ENCODE results near the gene ADK.

ADK gene

DNA sequence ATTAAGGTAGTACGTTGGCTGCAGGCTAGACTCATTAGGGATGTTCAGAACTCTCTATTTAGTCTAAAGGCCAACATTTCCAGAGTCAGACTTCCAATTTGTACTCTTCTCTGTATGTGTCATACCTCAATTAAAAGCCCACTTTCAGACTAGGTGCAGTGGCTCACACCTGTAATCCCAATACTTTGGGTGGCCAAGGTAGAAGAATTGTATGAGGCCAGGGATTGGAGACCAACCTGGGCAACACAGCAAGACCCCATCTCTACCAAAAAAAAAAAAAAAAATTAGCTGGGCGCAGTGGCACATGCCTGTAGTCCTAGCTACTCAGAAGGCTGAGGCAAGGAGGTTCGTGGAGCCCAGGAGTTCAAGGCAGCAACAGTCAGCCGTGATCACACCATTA lies 484.6 kb downstream of the ADK start:
- DNase-seq, result no peak

DNA sequence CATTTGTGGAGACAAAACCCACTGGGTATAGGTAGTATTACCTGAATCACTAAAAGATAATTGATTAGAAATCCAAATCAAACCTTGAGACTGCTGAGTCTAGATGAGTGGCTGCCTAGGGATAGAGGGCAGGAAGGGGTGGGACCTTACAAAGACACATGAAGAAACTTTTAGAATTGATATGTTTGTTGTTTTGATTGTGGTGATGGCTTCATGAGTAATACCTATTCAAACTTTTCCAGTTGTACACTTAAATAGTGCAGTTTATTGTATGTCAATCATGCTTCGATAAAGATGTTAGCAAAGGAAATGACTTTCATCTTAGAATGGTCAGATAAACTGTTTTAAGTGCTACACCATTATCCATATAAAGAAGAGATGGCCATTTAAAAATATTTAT lies 486.7 kb downstream of the ADK start:
- no peak for DNase-seq

DNA sequence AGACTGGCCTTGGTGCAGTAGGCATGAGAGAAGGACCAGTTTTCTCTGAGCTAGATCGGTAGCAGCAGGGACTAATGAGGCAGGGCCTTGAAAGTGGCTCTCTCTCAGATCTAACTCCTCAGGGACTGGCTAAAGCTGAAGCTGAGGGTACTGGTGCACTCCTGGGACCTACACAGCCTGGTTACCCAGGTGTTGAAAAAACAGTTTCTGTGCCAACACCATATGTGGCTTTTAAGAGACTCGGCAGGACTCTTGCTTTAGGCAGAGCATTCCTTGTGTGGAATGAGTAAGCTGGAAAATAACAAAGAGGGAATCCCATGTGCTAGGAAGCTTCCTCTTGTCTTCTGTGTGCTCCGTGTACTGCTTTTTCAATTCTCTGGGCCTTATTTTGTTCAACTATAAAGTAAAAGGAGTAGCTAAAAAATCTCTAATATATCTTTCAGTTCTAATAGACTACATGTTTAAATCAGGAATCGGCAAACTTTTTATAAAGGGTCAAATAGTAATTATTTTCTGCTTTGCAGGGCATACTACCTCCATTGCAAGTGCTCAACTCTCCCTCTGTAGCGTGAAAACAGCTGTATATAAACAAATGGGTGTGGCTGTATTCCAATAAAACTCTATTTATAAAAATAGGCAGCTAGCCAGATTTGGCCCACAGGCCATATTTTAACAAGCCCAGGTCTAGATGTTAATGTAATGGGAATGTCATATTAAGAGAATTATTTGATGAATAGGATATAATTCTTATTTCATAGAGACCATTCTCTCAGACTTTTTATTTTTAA lies 489.3 kb downstream of the ADK start:
- DNase-seq, result no peak

DNA sequence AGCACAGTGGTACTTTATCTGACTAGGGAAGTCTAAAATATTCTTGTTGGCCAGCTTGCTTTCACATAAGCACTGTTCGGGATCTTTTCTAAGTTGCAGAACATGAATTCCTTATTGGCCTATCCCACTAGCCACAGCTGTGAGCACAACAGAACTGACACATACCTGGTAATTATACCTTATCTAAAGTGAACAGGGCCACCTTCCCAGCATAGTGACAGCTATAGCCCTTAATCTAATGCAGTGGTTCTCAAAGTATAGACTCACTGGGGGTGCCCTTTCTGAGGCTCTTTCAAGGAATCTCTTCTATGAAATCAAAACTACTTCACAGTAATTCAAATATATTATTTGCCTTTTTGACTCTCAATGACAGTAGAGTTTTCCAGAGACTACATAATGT lies 490.6 kb downstream of the ADK start:
- DNase-seq, result no peak

DNA sequence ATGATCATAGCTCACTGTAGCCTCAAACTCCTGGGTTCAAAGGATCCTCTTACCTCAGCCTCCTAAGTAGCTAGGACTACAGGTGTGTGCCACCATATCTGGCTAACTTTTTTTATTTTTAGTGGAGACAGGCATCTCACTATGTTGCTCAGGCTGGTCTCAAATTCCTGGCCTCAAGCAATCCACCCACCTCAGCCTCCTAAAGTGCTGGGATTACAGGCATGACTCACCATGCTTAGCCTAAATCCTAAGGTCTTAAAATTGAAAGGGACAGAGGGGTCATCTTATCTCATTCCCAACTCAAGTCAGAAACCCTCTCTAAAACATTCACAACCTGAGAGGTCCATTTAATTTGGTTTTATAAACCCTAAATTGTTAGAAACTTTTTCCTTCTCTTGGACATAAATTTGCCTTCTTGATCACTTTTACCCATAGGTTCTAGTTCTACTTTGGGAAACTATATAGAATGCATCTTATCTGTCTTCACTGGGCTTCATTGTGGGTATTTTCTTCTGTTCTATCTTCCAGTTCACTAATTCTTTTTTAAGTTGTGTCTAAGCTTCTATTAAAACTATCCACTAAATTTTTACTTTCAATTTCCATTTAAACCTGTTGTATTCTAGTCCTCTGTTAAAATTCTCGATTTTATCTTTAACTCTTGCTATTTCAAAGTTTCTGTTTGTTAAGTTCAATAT lies 492.0 kb downstream of the ADK start:
- no peak for DNase-seq

DNA sequence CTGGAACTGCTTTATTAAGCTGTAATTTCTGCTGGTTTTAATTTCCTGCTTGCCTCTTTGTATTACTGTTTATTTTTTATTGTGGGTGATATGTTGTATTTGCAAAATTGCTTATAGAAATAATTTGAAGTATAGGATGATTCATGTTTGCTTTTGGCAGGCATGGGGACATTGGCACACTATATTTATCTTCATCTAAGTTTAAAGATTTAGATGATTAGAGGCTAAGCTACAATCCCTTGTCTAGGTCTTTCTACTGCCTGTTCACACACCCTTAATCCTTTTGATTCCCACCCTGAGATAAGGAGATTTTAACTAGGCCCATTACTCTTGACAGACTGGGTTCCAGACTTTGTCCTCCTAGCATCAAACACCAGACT lies 492.6 kb downstream of the ADK start:
- no peak for DNase-seq

DNA sequence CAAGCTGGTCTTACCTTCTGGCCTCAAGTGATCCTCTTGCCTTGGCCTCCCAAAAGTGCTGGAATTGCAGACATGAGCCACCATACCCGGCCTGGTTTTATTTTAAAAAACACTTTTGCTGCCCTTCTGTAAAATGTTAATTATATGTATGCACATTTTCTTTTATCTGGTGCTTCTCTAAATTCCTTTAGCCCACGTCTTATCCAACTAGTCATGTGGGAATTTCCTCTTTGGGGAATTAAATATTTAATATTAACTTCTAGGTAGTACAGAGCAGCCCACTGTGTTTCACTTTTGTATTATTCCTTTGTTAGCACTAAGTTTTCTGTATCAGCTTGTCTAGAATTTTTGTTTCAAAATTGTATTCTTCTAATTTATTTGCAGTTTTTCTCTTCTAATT lies 493.7 kb downstream of the ADK start:
- no peak for DNase-seq

DNA sequence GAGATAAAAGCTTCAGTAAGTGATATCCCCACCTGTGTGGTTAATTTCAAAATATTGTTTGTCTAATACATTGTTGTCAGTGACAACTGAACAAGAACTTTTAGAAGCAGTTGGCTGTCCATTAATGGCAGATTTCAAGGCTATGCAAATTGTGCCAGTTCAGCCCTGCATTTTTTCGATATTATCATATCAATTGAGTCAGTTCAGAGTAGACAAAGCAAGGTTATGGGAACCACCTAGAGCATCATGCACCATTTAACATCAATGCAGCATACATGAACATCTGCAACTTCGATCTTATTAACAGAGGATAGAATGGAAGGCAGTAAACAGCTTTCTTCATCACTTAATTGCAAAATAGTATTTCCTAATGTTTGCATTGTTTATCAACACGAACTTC lies 494.7 kb downstream of the ADK start:
- DNase-seq, result no peak

DNA sequence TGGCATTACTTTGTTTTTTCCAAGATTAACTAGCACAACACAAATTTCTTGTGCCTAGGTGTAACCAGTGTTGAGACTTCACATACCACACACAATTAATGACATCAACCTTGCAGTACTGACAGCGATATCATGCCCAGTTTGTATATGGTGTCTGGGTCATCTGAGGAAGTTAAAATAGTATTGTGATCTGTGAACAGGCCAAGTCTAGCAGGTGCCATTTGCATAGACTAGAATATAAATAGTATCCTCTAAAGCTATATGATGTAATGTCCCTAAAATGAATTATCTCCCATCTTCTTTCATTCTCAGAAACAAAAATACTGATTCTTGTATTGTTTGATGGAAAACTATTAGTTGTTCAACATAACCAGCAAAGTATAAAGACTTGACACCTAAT lies 499.6 kb downstream of the ADK start:
- DNase-seq, result no peak

DNA sequence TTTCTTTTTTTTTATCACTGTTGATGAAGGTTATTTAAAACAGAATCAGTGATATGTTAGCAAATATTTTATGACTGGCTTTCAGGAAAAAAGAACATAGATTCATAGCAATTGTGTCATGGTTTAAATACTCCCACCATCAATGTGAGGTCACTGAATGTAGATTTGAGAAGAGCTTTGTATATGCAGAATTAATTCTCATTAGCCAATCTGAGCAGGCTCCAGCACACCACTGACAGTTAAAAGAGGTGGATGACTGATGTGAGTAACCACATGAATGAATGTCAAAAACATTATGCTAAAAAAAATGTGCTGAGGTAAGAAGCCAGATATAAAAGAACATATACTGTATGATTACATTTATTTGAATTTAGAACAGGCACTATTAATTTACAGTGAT lies 500.5 kb downstream of the ADK start:
- no peak for DNase-seq

DNA sequence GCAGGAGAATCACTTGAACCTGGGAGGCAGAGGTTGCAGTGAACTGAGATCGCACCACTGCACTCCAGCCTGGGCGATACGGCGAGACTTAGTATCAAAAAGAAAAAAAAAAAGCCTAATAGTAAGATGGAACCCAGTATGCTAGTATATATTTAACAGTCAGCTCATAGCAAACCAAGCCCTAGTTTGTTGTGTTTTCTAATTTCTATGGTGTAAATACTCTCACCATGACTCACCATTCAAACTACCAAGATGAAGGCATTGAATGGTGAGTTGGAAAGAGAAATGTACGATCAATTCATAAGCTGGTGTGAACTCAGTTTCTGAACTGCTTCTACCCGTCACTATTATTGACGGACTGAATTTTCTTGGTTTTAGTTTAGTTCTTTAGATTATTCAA lies 501.6 kb downstream of the ADK start:
- no peak for DNase-seq

DNA sequence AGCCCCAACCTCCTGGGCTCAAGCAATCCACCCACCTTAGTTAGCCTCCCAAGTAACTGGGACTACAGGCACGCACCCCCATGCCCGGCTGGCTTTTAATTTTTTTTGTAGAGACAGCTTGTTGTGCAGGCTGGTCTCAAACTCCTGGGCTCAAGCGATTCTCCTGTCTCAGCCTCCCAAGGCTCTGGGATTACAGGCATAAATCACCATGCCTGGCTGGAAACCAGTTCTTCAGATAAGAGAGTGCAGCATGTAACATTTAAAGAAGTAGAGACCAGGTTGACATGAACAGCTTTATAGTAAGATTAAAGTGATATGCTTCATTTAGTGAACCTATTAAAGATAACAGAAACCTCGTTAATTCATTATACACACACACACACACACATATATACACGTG lies 507.5 kb downstream of the ADK start:
- DNase-seq, result no peak

DNA sequence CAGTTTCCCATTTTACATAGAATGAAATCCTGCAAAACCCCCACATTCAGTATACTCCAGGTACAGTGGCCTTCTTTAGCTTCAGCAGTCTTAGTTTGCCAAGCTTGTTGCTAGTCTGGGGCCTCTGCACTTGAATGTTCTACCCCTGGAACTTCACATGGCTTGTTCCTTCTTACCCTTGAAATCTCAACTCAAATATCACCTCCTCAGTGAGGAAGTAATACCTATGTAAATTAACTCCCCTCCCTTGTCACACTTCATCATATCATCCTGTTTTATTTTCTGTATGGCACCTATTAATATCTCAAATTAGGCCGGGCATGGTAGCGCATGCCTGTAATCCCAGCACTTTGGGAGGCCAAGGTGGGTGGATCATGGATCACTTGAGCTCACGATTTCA lies 511.6 kb downstream of the ADK start:
- no peak for DNase-seq

DNA sequence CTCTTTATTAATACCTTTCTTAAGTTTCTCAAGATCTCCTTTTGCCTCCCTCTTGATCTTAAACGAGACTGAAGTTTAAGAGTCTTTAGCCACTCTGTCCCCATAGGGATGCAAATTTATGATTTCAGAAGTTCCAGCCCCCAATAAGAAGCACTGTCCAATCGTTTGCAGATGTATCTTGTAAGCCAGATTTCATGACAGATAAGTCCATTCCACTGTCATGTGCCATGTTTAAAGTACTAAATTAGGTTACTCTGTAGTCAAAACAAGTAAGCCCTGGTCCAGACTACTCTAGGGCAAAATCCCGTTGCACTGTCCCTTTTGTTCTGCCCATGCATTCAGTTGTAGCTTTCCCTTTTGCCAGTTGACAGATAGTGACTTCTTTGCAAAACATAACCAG lies 518.2 kb downstream of the ADK start:
- no peak for DNase-seq

DNA sequence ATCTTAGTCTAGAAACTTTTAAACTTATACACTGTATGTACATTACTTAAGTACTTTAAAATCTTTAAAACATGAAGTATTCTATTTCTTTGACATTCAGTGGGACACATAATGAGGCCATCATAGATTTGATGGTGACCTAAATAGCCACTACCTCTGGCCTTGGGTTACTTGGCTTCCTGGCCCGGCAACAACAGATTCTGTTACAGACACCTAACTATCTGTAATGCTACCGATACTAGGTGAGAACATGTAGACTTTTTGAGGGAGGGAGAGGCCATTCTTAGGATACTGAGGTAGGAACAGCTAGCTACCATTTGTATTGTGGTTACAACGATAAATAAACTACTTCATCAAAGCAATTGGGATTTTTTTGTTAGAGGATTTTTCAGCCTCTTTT lies 520.7 kb downstream of the ADK start:
- DNase-seq, result no peak

DNA sequence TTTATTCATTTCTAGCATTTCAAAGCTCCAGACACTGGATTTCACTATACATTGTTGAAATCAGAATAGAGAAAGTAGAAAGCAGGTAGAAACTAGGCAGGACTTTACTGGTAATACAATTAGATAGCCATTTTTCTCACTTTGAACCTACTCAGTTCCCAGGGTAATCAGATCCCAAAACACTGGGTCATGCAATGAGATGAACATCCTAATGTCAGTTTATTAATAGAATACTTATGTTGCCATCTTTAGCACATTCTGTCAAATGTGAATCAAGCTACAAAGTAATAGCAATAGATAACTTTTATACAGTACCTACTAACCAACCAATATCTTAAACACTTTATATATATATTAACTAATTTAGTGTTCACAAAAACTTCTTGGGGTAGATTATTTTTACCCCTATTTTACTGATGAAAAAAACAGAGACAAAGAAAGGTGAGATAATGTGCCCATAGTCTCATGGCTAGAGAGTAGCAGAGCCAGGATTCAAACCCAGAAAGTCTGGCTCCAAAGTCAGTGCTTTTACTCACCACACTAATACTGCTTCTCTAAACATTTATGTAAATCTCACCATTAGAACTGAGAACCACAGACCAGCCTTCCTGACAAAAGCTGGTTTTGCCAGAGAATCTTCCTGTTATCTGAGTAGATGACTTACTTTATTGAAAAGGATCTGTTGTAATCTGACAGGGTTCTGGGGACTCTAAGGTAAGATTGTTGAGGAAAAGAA lies 521.6 kb downstream of the ADK start:
- no peak for DNase-seq

DNA sequence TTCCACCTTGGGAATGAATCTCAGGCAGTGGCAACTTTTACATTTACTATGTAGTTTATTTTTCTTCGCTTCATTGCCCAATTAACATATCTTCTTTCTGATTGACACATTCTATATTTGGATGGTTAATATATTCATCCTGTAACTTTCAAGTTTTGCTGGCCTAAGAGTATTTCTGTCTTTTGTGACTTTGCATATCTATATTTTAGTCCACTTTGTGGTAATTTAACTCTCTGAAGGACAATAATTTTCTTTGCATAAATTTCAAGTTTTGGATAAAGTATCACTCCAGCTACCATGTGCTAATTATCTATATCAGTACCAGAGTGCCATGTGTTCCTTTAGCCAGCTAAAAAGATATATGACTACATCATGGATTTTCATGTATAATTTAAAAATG lies 523.9 kb downstream of the ADK start:
- DNase-seq, result no peak

DNA sequence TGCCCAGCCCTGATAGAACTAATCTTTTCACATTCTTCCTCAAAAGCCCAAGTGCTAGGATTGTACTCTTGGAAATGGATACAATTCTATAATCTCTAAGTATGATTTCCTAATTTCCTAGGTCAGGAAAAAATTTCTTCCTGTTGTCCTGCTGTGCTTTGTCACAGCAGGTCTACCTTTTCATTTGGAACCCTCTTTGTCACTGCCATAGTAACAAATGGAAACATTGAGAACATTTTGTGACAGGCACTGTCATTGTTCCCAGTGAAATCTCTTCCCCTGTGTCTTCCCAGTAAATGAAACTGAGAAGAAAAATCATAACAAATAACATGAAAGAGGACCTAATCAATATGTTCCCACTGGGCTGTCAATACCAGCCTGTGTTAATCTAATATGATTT lies 524.5 kb downstream of the ADK start:
- DNase-seq, result no peak

DNA sequence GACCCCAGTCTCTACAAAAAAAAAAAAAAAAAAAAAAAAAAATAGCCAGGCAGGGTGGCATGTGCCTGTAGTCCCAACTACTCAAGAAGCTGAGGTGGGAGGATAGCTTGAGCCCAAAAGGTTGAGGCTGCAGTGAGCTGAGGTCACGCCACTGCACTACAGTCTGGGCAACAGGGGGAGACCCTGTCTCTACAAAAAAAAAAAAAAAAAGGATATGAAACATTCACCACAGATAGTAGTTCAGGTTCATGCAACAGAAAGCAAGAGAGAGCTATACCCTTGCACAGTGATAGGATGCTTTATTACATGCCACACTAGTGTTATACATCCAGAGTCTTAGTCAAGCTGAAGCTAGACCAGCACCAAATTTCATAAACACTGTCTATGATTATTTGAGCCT lies 526.9 kb downstream of the ADK start:
- DNase-seq, result no peak

DNA sequence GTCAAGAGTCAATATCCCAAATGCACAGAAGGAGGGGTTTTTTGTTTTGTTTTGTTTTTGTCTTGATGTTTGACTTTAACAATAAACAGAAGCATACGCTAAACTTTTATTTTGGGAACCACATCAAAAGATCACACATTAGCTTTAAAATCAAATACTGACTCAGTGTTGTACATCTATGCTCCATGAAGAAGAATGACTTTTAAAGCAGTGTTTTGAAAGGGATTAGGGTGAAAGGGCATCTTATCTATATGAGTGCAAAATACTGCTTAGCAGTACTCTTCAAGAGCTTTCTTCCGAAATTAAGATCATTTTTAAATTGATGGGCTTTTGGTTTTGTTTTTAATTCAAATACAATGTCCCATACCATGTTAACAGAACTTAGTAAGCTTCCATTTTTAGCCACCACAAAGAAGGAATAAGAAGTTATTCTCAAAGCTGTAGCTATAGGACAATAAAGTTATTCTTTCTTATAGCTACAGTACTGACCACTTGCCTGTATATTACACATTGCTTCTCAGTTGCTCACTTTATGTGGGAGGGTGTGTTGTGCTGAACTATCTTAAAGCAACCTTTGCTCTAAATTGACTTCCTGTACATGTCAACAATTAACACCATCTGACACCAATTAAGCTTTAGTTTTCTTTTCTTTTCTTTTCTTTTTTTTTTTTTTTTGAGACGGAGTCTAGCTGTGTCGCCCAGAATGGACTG lies 531.1 kb downstream of the ADK start:
- DNase-seq, result no peak

DNA sequence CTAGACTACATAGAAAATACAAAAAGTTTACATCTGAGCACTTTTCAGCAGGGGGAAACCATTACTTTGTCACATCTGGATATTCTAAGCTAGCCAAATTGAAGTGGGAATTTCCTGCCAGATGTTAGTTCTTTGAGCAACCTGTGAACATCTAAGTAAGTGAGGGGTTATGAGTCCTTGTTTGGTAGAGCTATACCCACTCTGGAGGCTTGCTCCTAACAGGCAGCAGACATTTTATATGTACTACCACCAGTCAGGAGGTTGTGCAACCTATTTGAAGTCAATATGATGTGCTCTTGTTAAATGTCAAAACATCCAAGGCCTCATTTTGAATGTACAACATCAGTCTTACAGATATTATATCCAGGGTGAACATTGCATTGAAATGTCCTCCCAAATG lies 532.0 kb downstream of the ADK start:
- no peak for DNase-seq

DNA sequence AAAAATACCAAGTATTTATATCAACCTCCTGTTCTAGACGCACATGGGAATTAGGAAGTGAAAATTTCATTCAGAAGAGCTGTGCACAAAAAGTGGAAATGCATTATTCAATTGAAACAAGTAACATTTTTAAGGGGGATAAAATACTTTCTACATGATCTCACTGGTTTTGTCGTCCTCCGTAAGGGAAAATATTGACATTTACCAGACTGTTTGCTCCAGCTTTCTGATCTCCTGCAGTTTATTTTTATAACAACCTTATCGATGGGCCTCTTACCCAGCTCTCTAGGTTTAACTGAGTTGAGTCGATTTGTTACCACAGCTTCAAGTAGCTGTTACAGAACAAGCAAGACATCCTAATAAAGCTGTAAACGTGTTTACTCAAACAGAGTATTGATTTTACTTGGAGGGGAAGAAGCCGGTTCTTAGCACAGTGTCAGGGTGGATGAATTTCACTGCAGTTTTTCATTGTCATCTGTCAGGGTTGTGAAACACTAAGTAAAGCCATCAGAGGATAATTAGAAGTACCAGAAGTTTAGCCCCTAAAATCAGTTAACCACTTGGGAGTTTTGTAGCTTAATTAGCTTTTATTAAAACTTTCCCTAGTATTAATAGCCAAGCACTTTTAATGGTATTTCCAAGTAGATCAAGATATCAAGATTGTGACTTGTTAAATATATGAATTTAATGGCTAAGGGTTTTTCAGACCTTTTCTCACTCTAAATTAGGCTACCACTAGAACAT lies 532.8 kb downstream of the ADK start:
- no peak for DNase-seq

DNA sequence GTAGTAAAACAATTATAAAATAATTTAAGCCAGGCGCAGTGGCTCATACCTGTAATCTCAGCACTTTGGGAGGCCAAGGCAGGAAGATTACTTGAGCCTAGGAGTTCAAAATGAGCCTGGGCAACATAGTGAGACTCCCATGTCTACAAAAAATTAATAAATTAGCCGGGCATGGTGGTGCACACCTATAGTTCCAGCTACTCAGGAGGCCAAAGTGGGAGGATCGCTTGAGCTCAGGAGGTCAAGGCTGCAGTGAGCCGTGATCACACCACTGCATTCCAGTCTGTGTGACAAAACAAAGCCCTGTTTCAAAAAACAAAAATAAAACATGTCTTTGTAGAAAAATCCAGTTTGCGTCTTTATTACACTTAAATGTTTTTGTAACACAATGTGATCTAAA lies 533.4 kb downstream of the ADK start:
- no peak for DNase-seq

All from stimulated activated CD4-positive, alpha-beta T cell treated with anti-CD3 and anti-CD28 coated beads, Interleukin-2, amount 100 ng/mL, for 48 hours (primary cell).